Measurements from ENCODE around the gene SLC12A4.

- TF ChIP-seq CTCF (IDR thresholded peaks at IDR 0.05 in 8 of 11, conservative IDR thresholded peaks at IDR 0.05 in 3 of 11) (no peak), POLR2A (IDR thresholded peaks at IDR 0.05) (no peak), POLR2AphosphoS5 (IDR thresholded peaks at IDR 0.05) (no peak)
Measured at GRCh38 chr16:67928147-67928546, 40.3 kb downstream of the SLC12A4 start.

Data from spleen (tissue), 7 donors.